Epithelial cell of proximal tubule (primary cell): ENCODE data around the gene LYSMD2. TPM values are rescaled to one million over a fixed set of nuclear protein-coding genes. Genes with fewer than 3 reads are reported as not detected.
A peak's percentile ranks its signal among the peaks of the same experiment; 100 is the strongest.

Experiments used
- DNase-seq: peaks from one replicate; pipeline ENCODE4 v3.0.0-alpha.2; 2011; ENCODE audit warnings: low read depth
- H3K4me3 ChIP-seq: 2 replicates; pipeline ENCODE4 v1.5.1; 2011; ENCODE audit warnings: low read depth, mild to moderate bottlenecking, low read length
- CTCF ChIP-seq: conservative IDR thresholded peaks from 2 replicates; pipeline ENCODE4 v1.5.1; 2012; ENCODE audit warnings: low read depth, mild to moderate bottlenecking, low read length
- total RNA-seq: library from RNA; depleted of rRNA; stranded (reverse); fragments of >200 nt; gene quantifications from 2 replicates; pipeline ENCODE4 v1.2.3, GENCODE V29; 2015

LYSMD2 gene
- total RNA-seq, 1 donor from 2014 or later: 1.7 TPM

GRCh38 chr15:51775967-51776816, 38.7 kb upstream of the LYSMD2 start:
- peak; percentile 87 for TF ChIP-seq CTCF
- H3K4me3 ChIP-seq: no peak overlapping the region
- no peak for DNase-seq

- TF ChIP-seq CTCF: no peak
- no peak overlapping the region for H3K4me3 ChIP-seq
- no peak for DNase-seq
Observed at GRCh38 chr15:51774916-51775315, 37.5 kb upstream of the LYSMD2 start.

- no peak overlapping the region for H3K4me3 ChIP-seq
- no peak for DNase-seq
- no peak for TF ChIP-seq CTCF
Observed at GRCh38 chr15:51771773-51772172, 34.3 kb upstream of the LYSMD2 start.

GRCh38 chr15:51770902-51771301, 33.4 kb upstream of the LYSMD2 start:
- no peak for DNase-seq
- H3K4me3 ChIP-seq: no peak overlapping the region
- TF ChIP-seq CTCF: no peak

GRCh38 chr15:51768018-51768417, 30.6 kb upstream of the LYSMD2 start:
- no peak for TF ChIP-seq CTCF
- H3K4me3 ChIP-seq: no peak overlapping the region
- DNase-seq: no peak

GRCh38 chr15:51766341-51766740, 28.9 kb upstream of the LYSMD2 start:
- TF ChIP-seq CTCF: no peak
- no peak overlapping the region for H3K4me3 ChIP-seq
- DNase-seq: no peak

- DNase-seq: no peak
- no peak for TF ChIP-seq CTCF
- no peak overlapping the region for H3K4me3 ChIP-seq
Observed at GRCh38 chr15:51765751-51766150, 28.3 kb upstream of the LYSMD2 start.
